OCI-LY7 (cell line): ENCODE results near the gene GPR25. TPM values are rescaled to one million over a fixed set of nuclear protein-coding genes. Genes with fewer than 3 reads are reported as not detected.

Experiments
- BruUV-seq: library from RNA; stranded (reverse); fragments of 400-500 nt; replicated peaks from 2 replicates; lab custom pipeline; 2021; lab: Mats Ljungman, UMichigan
- CTCF ChIA-PET: fragments of 300-600 bp; sonication (Branson Sonifier 250); formaldehyde crosslinking; loops from one replicate; lab custom pipeline; 2022; ENCODE audit warnings: antibody characterized with exemption; ENCODE audit not compliant: unreplicated experiment; lab: Charles Lee
- POLR2A ChIA-PET: fragments of 300-600 bp; sonication (Branson Sonifier 250); formaldehyde crosslinking; loops from one replicate; lab custom pipeline; 2022; ENCODE audit warnings: antibody characterized with exemption; lab: Charles Lee
- DNase-seq: peaks from one replicate; pipeline ENCODE4 v3.0.0-alpha.2; 2015; ENCODE audit warnings: low spot score
- H2AFZ ChIP-seq: fragments of 200-600 bp; sonication (generic), shearing (Covaris generic); 2 replicates; pipeline ENCODE4 v1.6.1; 2014; ENCODE audit warnings: mild to moderate bottlenecking, antibody characterized with exemption, low read length, moderate library complexity
- H3K27ac ChIP-seq: fragments of 200-600 bp; sonication (generic); 2 replicates; pipeline ENCODE4 v1.5.1; 2014; ENCODE audit warnings: mixed run types, low read depth, mild to moderate bottlenecking, moderate library complexity, low read length, inconsistent platforms; ENCODE audit not compliant: poor library complexity, severe bottlenecking
- H3K36me3 ChIP-seq: fragments of 200-600 bp; sonication (generic); 2 replicates; pipeline ENCODE4 v1.6.1; 2014; ENCODE audit warnings: mild to moderate bottlenecking, antibody characterized with exemption, low read length, moderate library complexity, mixed read lengths; ENCODE audit not compliant: insufficient read depth
- H3K4me1 ChIP-seq: fragments of 200-600 bp; sonication (generic); 2 replicates; pipeline ENCODE4 v1.5.1; 2014; ENCODE audit warnings: mild to moderate bottlenecking, low read length; ENCODE audit not compliant: insufficient read depth, poor library complexity, severe bottlenecking
- H3K4me2 ChIP-seq: fragments of 200-600 bp; sonication (generic); 2 replicates; pipeline ENCODE4 v1.6.1; 2014; ENCODE audit warnings: mild to moderate bottlenecking, low read length
- H3K4me3 ChIP-seq: fragments of 200-600 bp; sonication (generic); 2 replicates; pipeline ENCODE4 v1.5.1; 2014; ENCODE audit warnings: mild to moderate bottlenecking, low read depth, low read length; ENCODE audit not compliant: poor library complexity, severe bottlenecking
- H3K79me2 ChIP-seq: fragments of 200-600 bp; sonication (generic); 2 replicates; pipeline ENCODE4 v1.6.1; 2016; ENCODE audit warnings: low read depth, mild to moderate bottlenecking, low read length, moderate library complexity, mixed read lengths; ENCODE audit not compliant: insufficient read depth
- H3K9me2 ChIP-seq: fragments of 200-600 bp; sonication (generic); 2 replicates; pipeline ENCODE4 v1.6.1; 2016; ENCODE audit warnings: mild to moderate bottlenecking, low read length, mixed read lengths; ENCODE audit not compliant: insufficient read depth
- H3K9me3 ChIP-seq: fragments of 200-600 bp; sonication (generic); 2 replicates; pipeline ENCODE4 v1.6.1; 2014; ENCODE audit warnings: mild to moderate bottlenecking, mixed run types, low read length, mixed read lengths
- H4K20me1 ChIP-seq: fragments of 200-600 bp; sonication (generic); 2 replicates; pipeline ENCODE4 v1.6.1; 2014; ENCODE audit warnings: mild to moderate bottlenecking, antibody characterized with exemption, low read length, moderate library complexity, mixed read lengths; ENCODE audit not compliant: insufficient read depth
- CTCF ChIP-seq: fragments of 200-600 bp; sonication (generic); conservative IDR thresholded peaks from 2 replicates; pipeline ENCODE4 v1.5.1; 2014; ENCODE audit warnings: mild to moderate bottlenecking, antibody characterized with exemption, low read length, moderate library complexity, mixed read lengths
- EZH2phosphoT487 ChIP-seq: fragments of 200-600 bp; sonication (generic); IDR thresholded peaks from 2 replicates; pipeline ENCODE4 v1.6.1; 2018; ENCODE audit warnings: low read depth, borderline replicate concordance, mild to moderate bottlenecking, mixed run types, antibody characterized with exemption, low read length, moderate library complexity, mixed read lengths
- intact Hi-C: fragments of 100-400 bp; cut with micrococcal nuclease; formaldehyde crosslinking; loops from one replicate; pipeline ENCODE4 v1.10.0; 2022; ENCODE audit not compliant: unreplicated experiment
- total RNA-seq, 2 experiments: library from RNA; depleted of rRNA in 1 of 2; stranded (reverse); fragments of >200 nt in 1 of 2; shearing (Covaris generic) in 1 of 2; gene quantifications; 2 replicates each; pipeline ENCODE4 v1.2.3, GENCODE V29; 2014 to 2022

GPR25 gene
- total RNA-seq, 2 experiments from 2014 or later, result not detected

GRCh38 chr1:200888349-200888838 lies 15.6 kb downstream of the GPR25 start:
- H3K4me3 ChIP-seq, result no peak overlapping the region
- peaks cover 5% of the 10 kb centered on the region for H3K4me1 ChIP-seq
- H4K20me1 ChIP-seq, result no peaks in the 10 kb centered on the region
- intact Hi-C loops, result no loop called here
- CTCF ChIA-PET, result interaction anchor here (0.5 to 0.7 kb wide), 2 partner anchors 10 to 150 kb away, joined by 3 read pairs; no protein-coding TSS in a partner anchor
- POLR2A ChIA-PET, result interaction anchor here (0.7 to 2.3 kb wide), 5 partner anchors 9 to 246 kb away, joined by 3 to 16 read pairs (median 4); no protein-coding TSS in a partner anchor
- no peaks in the 10 kb centered on the region for H3K79me2 ChIP-seq
- no peak overlapping the region for H2AFZ ChIP-seq
- H3K4me2 ChIP-seq, result no peak overlapping the region
- H3K9me2 ChIP-seq, result no peaks in the 10 kb centered on the region
- no peaks in the 10 kb centered on the region for H3K36me3 ChIP-seq
- TF ChIP-seq EZH2phosphoT487 (no peak), CTCF (no peak)
- H3K9me3 ChIP-seq, result no peaks in the 10 kb centered on the region
- peak; percentile 43 for DNase-seq
- BruUV-seq, result no TSS peak
- H3K27ac ChIP-seq, result no peak overlapping the region

DNA sequence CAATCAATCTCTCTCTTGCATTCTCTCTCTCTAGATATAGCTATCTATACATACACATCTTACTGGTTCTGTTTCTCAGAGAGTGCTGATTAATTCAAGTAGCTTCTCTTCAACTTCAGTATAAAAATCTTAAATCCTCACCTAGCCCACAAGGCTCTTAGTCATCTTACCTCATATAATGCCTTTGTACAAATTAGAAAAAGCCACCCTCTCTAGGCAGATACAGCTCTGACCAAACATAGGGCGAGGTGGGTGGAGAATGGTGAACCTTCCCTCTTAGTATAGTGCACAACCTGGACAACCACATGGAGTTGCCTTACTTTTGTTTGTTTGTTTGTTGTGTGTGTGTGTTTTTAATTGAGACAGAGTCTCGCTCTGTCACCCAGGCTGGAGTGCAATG lies 16.8 kb downstream of the GPR25 start:
- Histone ChIP-seq H3K9me3 (no peaks in the 10 kb centered on the region), H3K79me2 (no peaks in the 10 kb centered on the region), H3K4me2 (no peak overlapping the region), H3K27ac (no peak overlapping the region), H3K36me3 (no peaks in the 10 kb centered on the region), H3K4me1 (peaks cover 5% of the 10 kb centered on the region), H3K9me2 (no peaks in the 10 kb centered on the region), H4K20me1 (no peaks in the 10 kb centered on the region), H3K4me3 (no peak overlapping the region), H2AFZ (no peak overlapping the region)
- DNase-seq, result no peak
- intact Hi-C loops, result no loop called here
- no TSS peak for BruUV-seq
- TF ChIP-seq CTCF (no peak), EZH2phosphoT487 (no peak)
- ChIA-PET POLR2A (interaction anchor here (1.5 to 2.3 kb wide), 2 partner anchors 13 to 16 kb away, joined by 3 to 16 read pairs; no protein-coding TSS in a partner anchor), CTCF (no interaction called here)

DNA sequence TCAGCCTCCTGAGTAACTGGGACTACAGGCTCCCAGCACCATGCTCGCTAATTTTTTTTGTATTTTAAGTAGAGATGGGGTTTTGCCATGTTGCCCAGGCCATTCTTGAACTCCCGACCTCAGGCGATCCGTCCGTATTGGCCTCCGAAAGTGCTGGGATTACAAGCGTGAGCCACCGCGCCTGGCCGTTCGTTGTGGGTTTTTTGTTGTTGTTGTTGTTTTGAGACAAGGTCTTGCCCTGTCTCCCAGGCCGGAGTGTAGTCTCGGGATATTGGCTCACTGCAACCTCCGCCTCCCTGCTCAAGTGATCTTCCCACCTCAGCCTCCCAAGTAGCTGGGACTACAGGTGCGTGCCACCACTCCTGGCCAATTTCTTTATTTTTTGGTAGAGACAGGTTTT lies 17.2 kb downstream of the GPR25 start:
- intact Hi-C loops, result no loop called here
- H2AFZ ChIP-seq, result no peak overlapping the region
- no peak for DNase-seq
- H3K27ac ChIP-seq, result no peak overlapping the region
- H3K4me1 ChIP-seq, result peaks cover 5% of the 10 kb centered on the region
- no peaks in the 10 kb centered on the region for H4K20me1 ChIP-seq
- no peaks in the 10 kb centered on the region for H3K36me3 ChIP-seq
- H3K4me3 ChIP-seq, result no peak overlapping the region
- no peaks in the 10 kb centered on the region for H3K9me2 ChIP-seq
- ChIA-PET CTCF (no interaction called here), POLR2A (interaction anchor here (1.5 to 2.3 kb wide), 2 partner anchors 13 to 15 kb away, joined by 3 to 16 read pairs; no protein-coding TSS in a partner anchor)
- H3K4me2 ChIP-seq, result no peak overlapping the region
- no TSS peak for BruUV-seq
- no peak for TF ChIP-seq EZH2phosphoT487
- no peak for TF ChIP-seq CTCF
- no peaks in the 10 kb centered on the region for H3K79me2 ChIP-seq
- no peaks in the 10 kb centered on the region for H3K9me3 ChIP-seq
